Cardiac ventricle fibroblast (primary cell): Measurements from ENCODE around the gene MUL1. TPM values are rescaled to one million over a fixed set of nuclear protein-coding genes. Genes with fewer than 3 reads are reported as not detected.

Experiments used
- total RNA-seq: library from RNA; depleted of rRNA; stranded (reverse); fragments of >200 nt; gene quantifications from 2 replicates; pipeline ENCODE4 v1.2.3, GENCODE V29; 2015

The MUL1 gene
- 22.4 and 23.5 TPM in 2 replicates for total RNA-seq

DNA sequence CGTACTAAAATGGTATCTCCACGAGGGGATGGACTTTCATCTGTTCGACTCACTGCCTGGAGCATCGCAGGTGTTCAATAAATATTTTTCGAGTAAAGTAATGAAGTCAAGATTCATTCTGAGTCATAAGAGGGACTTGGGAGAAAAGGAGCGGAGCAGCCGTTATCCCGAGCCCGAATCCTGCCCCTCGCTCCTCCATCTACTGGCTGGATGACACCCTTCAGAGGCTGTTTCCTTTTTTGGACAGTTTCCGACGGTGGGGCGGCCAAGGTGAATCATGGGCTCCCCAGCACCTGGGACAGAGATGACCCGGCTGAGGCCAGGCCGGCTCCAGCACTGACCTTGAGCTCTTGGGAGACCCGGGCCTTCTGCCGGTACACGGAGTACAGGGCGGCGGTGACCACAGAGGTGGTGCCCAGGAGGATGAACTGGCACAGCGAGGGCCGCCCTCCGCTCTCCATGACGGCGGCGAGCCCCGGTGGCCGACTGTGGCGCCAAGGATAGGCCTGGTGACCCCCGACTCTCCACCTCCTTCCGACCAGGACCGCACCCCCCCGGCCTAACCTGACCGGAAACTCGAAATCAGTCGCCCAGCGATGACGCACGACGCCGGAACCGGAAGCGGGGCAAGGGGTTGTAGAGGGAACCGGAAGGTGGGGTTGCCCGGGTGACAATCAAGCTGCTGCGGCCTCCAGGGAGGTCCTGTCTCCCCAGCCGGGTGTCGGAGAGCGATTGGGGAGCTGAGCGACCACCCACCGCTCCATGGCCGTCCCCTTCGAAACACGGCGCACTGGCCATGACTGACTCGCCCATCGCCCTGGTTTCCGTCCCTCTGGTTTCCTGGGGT, at the start of gene MUL1:
MUL1 (minus strand) TSS at position 588 of the 847 bp plus-strand sequence; CDS start at position 461, 127 bp downstream.

GRCh38 chr1:20551945-20552727, 44.2 kb upstream of the MUL1 start, which contains the start of gene FAM43B:
FAM43B (plus strand) TSS chr1:20552573; CDS start chr1:20552974, 401 bp downstream.

DNA sequence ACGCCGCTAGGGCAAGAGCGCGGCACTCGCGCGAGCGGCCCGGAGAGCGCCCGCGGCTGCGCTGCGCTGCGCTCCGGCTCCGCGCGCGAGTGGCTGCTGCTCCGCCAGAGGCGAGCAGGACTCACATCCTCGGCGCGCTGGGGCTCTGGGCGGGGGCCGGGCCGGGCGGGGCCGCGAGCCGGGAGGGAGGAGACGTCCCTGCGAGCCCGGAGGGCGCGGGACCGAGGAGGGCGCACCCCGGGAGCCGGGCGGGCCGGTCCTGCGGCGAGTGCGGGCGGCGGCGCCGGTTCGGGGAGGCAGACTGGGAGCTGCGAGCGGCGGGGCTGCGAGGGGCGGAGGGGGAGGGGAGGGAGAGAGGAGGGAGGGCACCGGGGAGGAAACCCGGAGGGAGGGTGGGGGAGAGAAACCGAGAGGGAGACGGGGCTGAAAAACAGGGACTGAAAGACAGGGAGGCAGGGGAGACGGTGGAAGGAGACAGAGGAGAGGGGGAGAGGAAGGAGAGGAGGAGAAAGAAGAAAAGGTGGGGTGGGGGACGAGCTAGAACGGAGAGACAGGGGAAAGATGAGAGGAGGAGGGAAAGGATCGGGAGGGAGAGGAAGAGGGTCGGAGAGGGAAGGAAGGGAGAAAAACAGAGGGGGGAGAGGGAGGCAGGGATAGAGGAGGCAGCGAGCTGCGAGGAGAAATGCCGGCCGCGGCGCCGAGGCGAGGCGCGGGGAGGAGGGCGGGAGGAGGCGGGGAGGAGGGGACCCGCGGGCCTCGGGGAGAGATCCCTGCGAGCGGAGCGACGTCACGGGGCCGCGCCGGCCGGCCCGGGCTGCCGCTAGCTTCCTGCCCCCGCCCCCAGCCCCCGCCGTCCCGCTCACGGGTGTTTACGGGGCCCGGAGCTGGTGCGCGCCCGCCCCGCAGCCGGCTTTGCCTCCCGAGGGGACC, 22.2 kb downstream of the MUL1 start, which contains the start of gene CAMK2N1:
CAMK2N1 (minus strand) TSS at position 684 of the 930 bp plus-strand sequence. CDS start 831 bp downstream, outside the sequence.

Other genes starting within 250 kb of the MUL1 start
- not detected in 2 replicates for gene VWA5B1, start 217.3 kb downstream of the MUL1 start, total RNA-seq
- gene CAMK2N1, start 21.9 kb downstream of the MUL1 start, total RNA-seq = 3.7 and 6.7 TPM in 2 replicates
- gene FAM43B, start 44.4 kb upstream of the MUL1 start, total RNA-seq = 1.2 and 2.2 TPM in 2 replicates
- not detected in 2 replicates for gene CDA, start 80.9 kb upstream of the MUL1 start, total RNA-seq
- gene PINK1, start 125.3 kb upstream of the MUL1 start, total RNA-seq = 39.4 and 48.2 TPM in 2 replicates
- 241 and 264 TPM in 2 replicates for gene DDOST, start 153.2 kb upstream of the MUL1 start, total RNA-seq
- 0.37 and 0.44 TPM in 2 replicates for gene KIF17, start 209.9 kb upstream of the MUL1 start, total RNA-seq
- gene SH2D5, start 224.6 kb upstream of the MUL1 start, total RNA-seq = 0.25 and 0.59 TPM in 2 replicates